H1 (cell line): ENCODE results near the gene OR2W1. TPM values are rescaled to one million over a fixed set of nuclear protein-coding genes. Genes with fewer than 3 reads are reported as not detected.

Experiments
- CREB1 ChIP-seq: IDR thresholded peaks from 2 replicates; pipeline ENCODE4 v1.6.1; 2012; ENCODE audit warnings: inconsistent platforms
- JUND ChIP-seq: IDR thresholded peaks from 2 replicates; pipeline ENCODE4 v1.6.1; 2011; ENCODE audit warnings: mild to moderate bottlenecking, improper control_type of control experiment, low read length
- KDM4A ChIP-seq: IDR thresholded peaks from one replicate; pipeline ENCODE4 v1.7.1; 2012; ENCODE audit warnings: low read depth, mild to moderate bottlenecking, moderate library complexity, low read length, inconsistent platforms; ENCODE audit not compliant: severe bottlenecking
- KDM5A ChIP-seq: fragments of 200-600 bp; IDR thresholded peaks from 2 replicates; pipeline ENCODE4 v1.7.1; 2012; ENCODE audit warnings: mild to moderate bottlenecking, low read length, inconsistent platforms, mixed read lengths
- SAP30 ChIP-seq: fragments of 300-600 bp; sonication (generic); IDR thresholded peaks from 2 replicates; pipeline ENCODE4 v1.7.1; 2012; ENCODE audit warnings: low read length, moderate library complexity, mild to moderate bottlenecking, inconsistent platforms; ENCODE audit not compliant: insufficient read depth, insufficient replicate concordance
- SP4 ChIP-seq: IDR thresholded peaks from 2 replicates; pipeline ENCODE4 v1.6.1; 2012; ENCODE audit warnings: low read length, inconsistent platforms
- TEAD4 ChIP-seq: IDR thresholded peaks from 2 replicates; pipeline ENCODE4 v1.6.1; 2012; ENCODE audit warnings: low read depth, low read length, inconsistent platforms, mixed read lengths
- polyA plus RNA-seq, 7 experiments: library from polyadenylated mRNA; depleted of rRNA in 3 of 7; stranded (reverse) in 5 of 7; unstranded in 2 of 7; fragments of >200 nt in 5 of 7; fragments of 200-250 nt in 2 of 7; gene quantifications; 1 replicate in 5 of 7; 2 replicates in 1 of 7; 4 replicates in 1 of 7; pipeline versions ENCODE4 v1.2.1 to v1.2.3, GENCODE V29; 2011 to 2013; ENCODE audit warnings: missing spikeins in 2 of 7, mixed read lengths in 2 of 7
- total RNA-seq: library from RNA; stranded (reverse); fragmentation: NEBNext Ultra II Directional; extraction: Animal tissue kit (Norgen Biotek cat#: 25700); gene quantifications from 2 replicates; pipeline ENCODE4 v1.2.1, GENCODE V29; 2021
- TF ChIP-seq, protein P1 (sequence below): IDR thresholded peaks from 2 replicates; pipeline ENCODE4 v1.6.1; 2011; ENCODE audit warnings: low read length, improper control_type of control experiment

OR2W1 gene
- total and polyA plus RNA-seq, 2 of the 8 experiments (the other 6 are each of a cell fraction or from before 2014, with no cell fraction given) = not detected

- TF ChIP-seq SAP30 (no peak), CREB1 (no peak), KDM4A (no peak), JUND (no peak), KDM5A (no peak), TEAD4 (no peak), SP4 (no peak)
- TF ChIP-seq, protein P1, sequence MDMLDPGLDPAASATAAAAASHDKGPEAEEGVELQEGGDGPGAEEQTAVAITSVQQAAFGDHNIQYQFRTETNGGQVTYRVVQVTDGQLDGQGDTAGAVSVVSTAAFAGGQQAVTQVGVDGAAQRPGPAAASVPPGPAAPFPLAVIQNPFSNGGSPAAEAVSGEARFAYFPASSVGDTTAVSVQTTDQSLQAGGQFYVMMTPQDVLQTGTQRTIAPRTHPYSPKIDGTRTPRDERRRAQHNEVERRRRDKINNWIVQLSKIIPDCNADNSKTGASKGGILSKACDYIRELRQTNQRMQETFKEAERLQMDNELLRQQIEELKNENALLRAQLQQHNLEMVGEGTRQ = no peak
Observed at GRCh38 chr6:28996844-28997510, 48.0 kb downstream of the OR2W1 start (continued).
